IPS DF 6.9 (cell line): Measurements from ENCODE around the gene FGF3.

Experiments used
- DNase-seq: peaks from one replicate; pipeline ENCODE4 v3.0.0-alpha.2; 2013; ENCODE audit warnings: low read depth, low spot score
- H3K27ac ChIP-seq: one replicate; pipeline ENCODE4 v1.5.1; 2013; ENCODE audit warnings: low read length, control low read depth
- H3K27me3 ChIP-seq: 2 replicates; pipeline ENCODE4 v1.6.1; 2013; ENCODE audit warnings: mild to moderate bottlenecking, low read length; ENCODE audit not compliant: control insufficient read depth, insufficient read depth
- H3K36me3 ChIP-seq: 2 replicates; pipeline ENCODE4 v1.6.1; 2013; ENCODE audit warnings: low read length; ENCODE audit not compliant: control insufficient read depth, insufficient read depth
- H3K4me1 ChIP-seq: 2 replicates; pipeline ENCODE4 v1.6.1; 2013; ENCODE audit warnings: low read length; ENCODE audit not compliant: control insufficient read depth, insufficient read depth
- H3K4me3 ChIP-seq: 2 replicates; pipeline ENCODE4 v1.5.1; 2013; ENCODE audit warnings: mild to moderate bottlenecking, low read length
- H3K9me3 ChIP-seq: 2 replicates; pipeline ENCODE4 v1.6.1; 2013; ENCODE audit warnings: low read length, inconsistent platforms; ENCODE audit not compliant: control insufficient read depth, insufficient read depth
- WGBS: extraction: QIAGEN DNeasy Blood & Tissue Kit; methylation state at CpG from one replicate; pipeline ENCODE4 v1.1.7; 2013; ENCODE audit warnings: mixed read lengths, missing lambda C conversion rate; ENCODE audit not compliant: insufficient read length, insufficient coverage; 5-methylcytosine and 5-hydroxymethylcytosine counted together

The FGF3 gene

DNA sequence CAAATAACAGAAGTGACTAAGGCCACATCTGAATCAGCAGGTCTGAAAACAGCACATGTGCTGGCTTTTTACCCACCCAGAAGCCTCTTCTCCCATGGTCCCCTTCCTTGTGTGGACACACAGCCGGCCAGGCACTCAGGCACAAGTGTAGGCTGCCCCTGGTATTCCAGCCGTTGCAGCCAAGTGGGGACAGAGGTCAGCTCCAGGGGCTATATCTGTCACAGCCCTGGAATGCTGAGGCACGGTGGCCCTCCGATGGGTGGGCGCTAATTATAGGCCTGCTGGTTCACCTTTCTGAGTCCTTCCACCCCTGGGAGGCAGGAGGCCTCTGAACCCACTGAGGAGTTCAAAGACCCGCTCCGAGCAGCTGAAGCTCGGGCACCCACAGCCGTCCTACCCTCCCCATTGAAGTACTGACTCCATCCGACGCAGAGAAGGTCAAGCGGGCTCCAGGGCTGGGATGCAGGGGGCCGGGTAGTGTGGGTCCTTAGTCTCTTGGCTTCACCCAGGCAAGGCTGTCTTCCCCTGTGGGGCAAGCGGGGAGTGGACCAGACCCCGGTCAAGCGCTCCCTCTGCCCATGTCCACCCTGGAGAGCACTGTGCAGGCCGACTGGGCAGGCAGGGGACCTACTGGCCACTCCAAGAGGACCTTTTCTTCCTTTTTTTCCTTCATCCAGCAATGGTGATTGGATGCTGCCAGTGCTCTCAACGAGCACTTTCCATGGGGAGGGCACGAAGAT, 14.3 kb downstream of the FGF3 start:
- WGBS, result no CpG with 5 or more reads among the region's 19 CpGs
- H3K27me3 ChIP-seq, result no peaks in the 10 kb centered on the region; the same call in 1 of the 2 replicates
- H3K9me3 ChIP-seq, result no peaks in the 10 kb centered on the region
- no peak overlapping the region for H3K4me3 ChIP-seq
- H3K36me3 ChIP-seq, result no peaks in the 10 kb centered on the region; the same call in 1 of the 2 replicates
- H3K27ac ChIP-seq, result no peak overlapping the region
- DNase-seq, result no peak
- no peaks in the 10 kb centered on the region for H3K4me1 ChIP-seq

DNA sequence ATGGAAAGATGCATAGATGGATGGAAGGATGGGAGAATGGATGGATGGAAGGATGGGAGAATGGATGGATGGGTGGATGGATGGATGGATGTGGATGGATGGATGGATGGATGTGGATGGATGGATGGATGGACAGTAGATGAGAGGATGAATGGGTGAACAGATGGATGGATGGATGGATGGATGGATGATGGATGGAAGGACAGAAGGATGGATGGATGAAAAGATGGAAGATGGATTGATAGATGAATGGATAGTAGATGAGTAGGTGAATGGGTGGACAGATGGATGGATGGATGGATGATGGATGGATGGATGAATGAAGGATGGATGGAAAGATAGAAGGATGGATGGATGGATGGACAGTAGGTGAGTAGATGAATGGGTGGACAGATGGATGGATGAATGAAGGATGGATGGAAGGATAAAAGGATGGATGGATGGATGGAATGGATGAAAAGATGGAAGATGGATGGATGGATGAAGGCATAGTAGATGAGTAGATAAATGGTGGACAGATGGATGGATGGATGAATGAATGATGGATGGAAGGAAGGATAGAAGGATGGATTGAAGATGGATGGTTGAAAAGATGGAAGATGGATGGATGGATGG, 15.5 kb downstream of the FGF3 start:
- H3K4me3 ChIP-seq, result no peak overlapping the region
- DNase-seq, result no peak
- H3K27me3 ChIP-seq, result no peaks in the 10 kb centered on the region
- no peaks in the 10 kb centered on the region for H3K36me3 ChIP-seq
- no peaks in the 10 kb centered on the region for H3K4me1 ChIP-seq
- H3K27ac ChIP-seq, result no peak overlapping the region
- H3K9me3 ChIP-seq, result no peaks in the 10 kb centered on the region

DNA sequence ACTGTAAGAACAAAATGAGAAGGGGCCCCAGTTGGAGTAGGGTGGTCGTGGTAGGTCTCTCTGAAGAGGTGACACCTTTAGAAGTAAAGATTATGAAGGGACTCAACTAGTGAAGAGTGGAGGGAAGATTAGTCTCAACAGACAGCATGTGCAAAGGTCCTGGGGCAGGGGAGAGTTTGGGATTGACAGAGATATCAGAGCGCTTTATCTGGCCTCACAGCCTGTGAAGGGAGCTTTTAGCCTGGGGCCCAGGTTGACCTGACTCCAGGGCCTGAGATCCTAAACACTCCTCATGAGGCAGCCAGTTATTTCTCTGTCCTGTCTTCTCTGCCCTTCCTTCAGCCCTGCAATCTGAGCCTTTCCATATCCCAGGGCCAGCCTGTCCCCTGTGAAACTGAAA, 16.2 kb downstream of the FGF3 start:
- H3K27ac ChIP-seq, result no peak overlapping the region
- no peak overlapping the region for H3K4me3 ChIP-seq
- WGBS, result no CpG with 5 or more reads among the region's 2 CpGs
- no peaks in the 10 kb centered on the region for H3K27me3 ChIP-seq
- no peak for DNase-seq
- H3K9me3 ChIP-seq, result no peaks in the 10 kb centered on the region
- no peaks in the 10 kb centered on the region for H3K36me3 ChIP-seq
- H3K4me1 ChIP-seq, result no peaks in the 10 kb centered on the region

DNA sequence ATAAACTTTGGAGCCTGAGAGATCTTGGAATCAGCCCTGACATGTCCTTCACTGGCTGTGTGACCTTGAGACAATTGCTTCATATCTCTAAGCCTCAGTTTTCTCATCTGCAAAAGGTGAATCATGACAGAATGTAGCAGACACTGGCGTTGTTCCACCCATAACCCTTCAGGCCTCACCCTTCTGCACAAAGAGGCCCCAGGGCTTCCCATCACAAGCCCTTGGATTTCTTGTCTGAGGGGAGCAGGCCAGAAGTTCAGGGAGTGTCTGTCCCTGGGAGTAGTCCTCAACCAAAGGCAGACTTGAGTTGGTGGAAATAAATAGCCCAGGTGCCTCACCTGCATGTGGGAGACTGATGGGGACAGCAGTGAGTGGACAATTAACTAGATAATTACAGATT, 16.6 kb downstream of the FGF3 start:
- H3K9me3 ChIP-seq, result no peaks in the 10 kb centered on the region

DNA sequence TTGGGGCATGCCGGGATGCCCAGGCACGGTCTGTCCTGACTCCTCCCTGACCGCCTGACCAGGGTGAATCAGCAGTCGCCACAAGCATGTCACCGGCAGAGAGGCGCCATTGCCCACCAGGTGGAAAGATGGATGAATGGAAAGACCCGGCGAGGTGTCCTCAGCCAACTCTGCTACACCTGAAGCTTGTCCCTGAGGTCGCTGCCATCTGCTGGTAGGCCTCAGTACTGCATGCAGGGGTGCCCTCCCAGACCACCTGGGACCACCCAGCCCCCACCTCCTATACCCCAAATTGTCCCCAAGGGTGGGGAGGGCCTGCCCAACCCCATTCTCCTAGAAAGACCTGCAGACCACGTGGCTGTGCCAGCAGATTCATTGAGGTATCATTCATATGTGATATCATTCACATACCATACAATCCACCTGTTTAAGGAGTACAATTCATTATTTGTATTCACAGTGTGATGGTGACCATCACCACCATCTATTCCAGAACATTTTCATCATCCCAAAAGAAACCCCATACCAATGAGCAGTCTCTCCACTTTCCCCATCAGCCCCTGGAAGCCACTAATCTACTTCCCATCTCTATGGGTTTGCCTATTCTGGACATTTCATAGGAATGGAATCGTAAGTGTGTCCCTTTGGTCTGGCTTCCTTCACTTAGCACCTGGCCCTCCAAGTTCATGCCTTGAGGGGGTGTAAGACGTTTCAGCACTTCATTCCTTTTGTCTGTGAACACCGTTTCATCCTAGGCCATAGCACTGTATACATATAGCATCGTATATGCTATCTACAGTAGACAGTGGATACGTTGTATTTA, 17.5 kb downstream of the FGF3 start:
- DNase-seq, result peak; percentile 64
- no peaks in the 10 kb centered on the region for H3K4me1 ChIP-seq
- no peak overlapping the region for H3K27ac ChIP-seq
- H3K9me3 ChIP-seq, result no peaks in the 10 kb centered on the region
- no peaks in the 10 kb centered on the region for H3K36me3 ChIP-seq
- WGBS, result no CpG with 5 or more reads among the region's 15 CpGs
- H3K4me3 ChIP-seq, result no peak overlapping the region
- H3K27me3 ChIP-seq, result no peaks in the 10 kb centered on the region

More for the DNA sequence above, 16.6 kb downstream of the FGF3 start:
- Histone ChIP-seq H3K27ac (no peak overlapping the region), H3K36me3 (no peaks in the 10 kb centered on the region), H3K27me3 (no peaks in the 10 kb centered on the region), H3K4me1 (no peaks in the 10 kb centered on the region), H3K4me3 (no peak overlapping the region)
- no CpG with 5 or more reads among the region's 1 CpG for WGBS
- DNase-seq, result no peak

DNA sequence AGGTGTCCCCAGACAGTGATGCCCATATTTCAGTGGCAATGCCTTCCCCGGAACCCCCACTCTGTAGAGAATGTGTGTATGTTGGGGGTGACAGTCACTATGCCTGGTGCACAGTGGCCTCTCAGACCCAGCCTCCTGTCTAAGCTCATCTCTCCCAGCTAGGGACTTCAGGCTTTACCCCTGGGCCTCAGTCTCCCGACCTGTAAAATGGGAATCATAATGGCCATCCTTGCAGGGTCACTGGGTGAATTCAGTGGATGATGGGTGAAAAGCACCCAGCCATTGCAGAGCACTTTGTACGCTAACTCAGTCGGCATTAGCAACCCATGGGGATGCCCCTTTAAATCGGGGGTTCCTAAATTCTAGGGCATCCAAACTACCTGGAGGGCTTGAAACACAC, 18.9 kb downstream of the FGF3 start:
- H3K4me3 ChIP-seq, result no peak overlapping the region
- H3K27ac ChIP-seq, result no peak overlapping the region
- H3K9me3 ChIP-seq, result no peaks in the 10 kb centered on the region
- H3K4me1 ChIP-seq, result no peaks in the 10 kb centered on the region; the same call in 1 of the 2 replicates
- no peaks in the 10 kb centered on the region for H3K36me3 ChIP-seq
- DNase-seq, result no peak
- WGBS, result no CpG with 5 or more reads among the region's 5 CpGs
- no peaks in the 10 kb centered on the region for H3K27me3 ChIP-seq

DNA sequence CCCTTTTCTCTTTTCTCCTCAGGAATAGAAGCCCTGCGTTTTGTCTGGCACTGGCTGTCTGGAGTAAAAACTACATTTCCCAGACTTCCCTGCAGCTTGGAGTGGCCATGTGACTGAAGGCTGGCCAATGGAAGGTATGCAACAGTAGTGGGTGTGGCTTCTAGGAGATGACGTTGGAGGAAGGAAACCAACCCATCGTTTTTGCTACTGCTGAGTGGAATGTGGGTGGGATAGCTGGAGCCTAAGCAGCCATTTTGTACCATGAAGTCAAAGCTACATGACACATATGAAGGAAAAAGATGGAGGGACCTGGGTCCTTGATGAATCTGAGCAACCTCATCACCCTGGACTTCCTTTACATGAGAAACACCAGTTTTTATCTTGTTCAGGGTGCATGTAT, 19.6 kb downstream of the FGF3 start:
- no peak for DNase-seq
- Histone ChIP-seq H3K4me1 (no peaks in the 10 kb centered on the region; the same call in 1 of the 2 replicates), H3K27ac (no peak overlapping the region), H3K36me3 (no peaks in the 10 kb centered on the region), H3K4me3 (no peak overlapping the region), H3K9me3 (no peaks in the 10 kb centered on the region), H3K27me3 (no peaks in the 10 kb centered on the region)
- WGBS, result no CpG with 5 or more reads among the region's 3 CpGs

DNA sequence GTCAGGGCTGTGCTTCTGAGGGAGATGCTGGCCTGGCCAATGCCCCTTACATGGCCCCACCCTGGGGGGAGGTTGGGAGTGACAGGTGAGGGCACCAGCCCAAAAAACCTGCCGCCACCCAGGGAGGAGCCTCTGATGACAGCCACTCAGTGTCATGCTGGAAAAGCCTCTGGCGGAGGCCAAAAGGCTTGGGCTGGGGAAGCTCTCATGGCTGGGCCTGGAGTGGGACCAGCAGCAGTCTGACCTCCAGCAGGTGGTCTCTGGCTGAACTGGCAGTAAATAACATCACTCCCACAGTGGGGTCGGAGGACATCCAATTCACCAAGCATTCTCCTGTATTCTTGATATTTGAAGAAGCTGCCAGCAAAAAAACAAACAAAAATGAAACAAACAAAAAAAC, 20.1 kb downstream of the FGF3 start:
- no peak for DNase-seq
- no peaks in the 10 kb centered on the region for H3K36me3 ChIP-seq
- H3K9me3 ChIP-seq, result no peaks in the 10 kb centered on the region
- no peak overlapping the region for H3K4me3 ChIP-seq
- no peaks in the 10 kb centered on the region for H3K27me3 ChIP-seq
- WGBS, result no CpG with 5 or more reads among the region's 3 CpGs
- no peaks in the 10 kb centered on the region; the same call in 1 of the 2 replicates for H3K4me1 ChIP-seq
- H3K27ac ChIP-seq, result no peak overlapping the region

DNA sequence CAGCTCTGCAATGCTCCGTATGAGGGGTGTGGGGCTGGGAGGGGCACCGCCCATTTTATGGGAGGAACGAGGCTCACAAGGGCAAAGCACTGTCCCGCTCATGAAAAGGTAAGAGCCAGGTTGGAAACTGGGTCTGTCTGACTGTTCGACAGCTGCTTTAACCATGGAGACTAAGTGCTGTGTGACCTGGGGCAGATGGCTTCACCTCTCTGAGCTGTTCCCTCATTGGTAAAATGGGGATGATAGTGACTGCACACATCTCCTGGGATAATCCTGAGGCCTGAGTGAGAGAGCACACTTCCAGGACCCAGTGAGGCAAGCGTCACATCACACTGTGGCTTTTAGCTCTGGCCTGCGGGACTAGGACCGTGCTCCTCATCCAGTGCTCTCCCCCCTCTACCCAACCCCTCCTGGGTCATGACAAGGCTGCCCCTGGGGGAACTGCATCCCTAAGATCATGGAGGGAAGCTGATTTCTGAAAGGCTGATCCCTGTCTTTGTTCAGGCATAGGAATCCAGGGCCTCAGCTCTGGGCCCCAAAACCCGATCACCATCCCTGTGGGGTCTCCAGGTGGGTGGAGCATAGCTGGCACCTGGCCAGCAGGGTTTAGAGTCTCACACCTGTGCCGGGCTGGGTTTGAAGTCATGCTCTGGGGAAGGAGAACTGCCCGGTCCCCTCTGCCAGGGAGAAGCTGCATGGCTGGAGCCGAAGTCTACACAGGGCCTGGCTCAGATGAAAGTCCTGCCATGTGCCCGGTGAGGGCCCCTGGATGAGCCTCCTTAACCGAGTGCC, 21.3 kb downstream of the FGF3 start:
- no peaks in the 10 kb centered on the region for H3K36me3 ChIP-seq
- H3K27me3 ChIP-seq, result no peaks in the 10 kb centered on the region
- no CpG with 5 or more reads among the region's 14 CpGs for whole genome bisulfite sequencing
- no peaks in the 10 kb centered on the region; the same call in 1 of the 2 replicates for H3K4me1 ChIP-seq
- no peak overlapping the region for H3K4me3 ChIP-seq
- H3K27ac ChIP-seq, result no peak overlapping the region
- H3K9me3 ChIP-seq, result no peaks in the 10 kb centered on the region
- DNase-seq, result no peak

DNA sequence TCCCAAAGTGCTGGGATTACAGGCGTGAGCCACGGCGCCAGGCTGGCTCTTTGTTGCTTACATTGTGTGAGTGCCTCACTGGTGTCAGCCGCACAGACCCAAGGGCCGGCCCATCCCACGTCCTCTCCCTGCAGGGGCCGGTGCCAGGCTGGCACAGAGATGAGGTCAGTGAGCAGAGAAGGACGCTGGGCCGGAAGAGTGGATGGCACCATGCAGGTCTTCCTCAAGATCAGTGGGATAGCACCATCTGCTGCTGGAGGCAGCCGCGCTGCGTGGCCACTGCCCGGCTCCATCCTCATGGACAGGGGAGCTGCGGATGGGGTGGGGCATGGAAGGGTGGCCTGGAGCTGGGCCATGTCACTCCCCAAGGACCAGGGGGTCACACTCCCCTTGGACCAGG, 22.1 kb downstream of the FGF3 start:
- no peak overlapping the region for H3K27ac ChIP-seq
- no peaks in the 10 kb centered on the region; the same call in 1 of the 2 replicates for H3K4me1 ChIP-seq
- no peak overlapping the region for H3K4me3 ChIP-seq
- no peak for DNase-seq
- H3K9me3 ChIP-seq, result no peaks in the 10 kb centered on the region
- no peaks in the 10 kb centered on the region for H3K36me3 ChIP-seq
- no CpG with 5 or more reads among the region's 14 CpGs for WGBS
- H3K27me3 ChIP-seq, result no peaks in the 10 kb centered on the region
